ENCODE results near the gene LMNTD2.

The LMNTD2 gene

DNA sequence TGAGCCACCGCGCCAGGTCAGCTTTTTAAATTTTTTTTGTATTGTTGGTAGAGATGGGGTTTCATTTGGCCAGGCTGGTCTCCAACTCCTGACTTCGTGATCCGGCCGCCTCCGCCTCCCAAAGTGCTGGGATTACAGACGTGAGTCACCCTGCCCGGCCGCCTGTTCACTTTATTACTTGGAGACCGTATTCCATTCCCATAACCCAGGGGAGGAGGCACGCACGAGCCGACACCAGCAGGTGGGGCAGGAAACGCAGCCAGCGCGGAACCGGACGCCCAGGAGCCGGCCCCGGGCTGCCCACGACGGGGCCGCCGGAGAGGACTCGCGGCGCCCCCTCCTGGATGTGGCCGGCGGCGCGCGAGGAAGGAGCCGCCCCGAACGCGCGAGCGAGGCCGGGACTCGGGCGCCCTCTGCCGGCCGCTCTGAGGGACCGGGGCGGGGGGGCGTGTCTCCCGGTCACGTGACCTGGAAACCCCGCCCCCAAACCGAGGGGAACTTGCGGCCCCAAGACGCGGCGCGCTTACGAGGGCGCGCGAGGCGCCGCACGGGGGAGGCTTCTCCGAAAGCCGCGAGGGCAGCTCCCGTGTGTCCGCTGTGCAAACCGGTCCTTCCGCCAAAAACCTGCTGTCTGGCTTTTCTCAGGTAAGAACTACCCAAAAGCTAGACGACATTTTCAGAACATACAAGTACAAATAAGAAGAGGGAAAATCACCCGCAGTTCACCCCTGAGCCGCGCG is 41.9 kb downstream of the LMNTD2 start:
- TF ChIP-seq CEBPB (IDR thresholded peaks at IDR 0.05) (no peak), YY1 (IDR thresholded peaks at IDR 0.05; ENCODE audit: low read depth) (no peak; the same call in 1 of the 2 replicates), CREB1 (IDR thresholded peaks at IDR 0.05; ENCODE audit: low read depth) (no peak), FOXM1 (IDR thresholded peaks at IDR 0.05; ENCODE audit: borderline replicate concordance, low read depth) (0 out of 2 replicates have a peak, but pooled peaks have one; percentile 33), TCF12 (IDR thresholded peaks at IDR 0.05; ENCODE audit: low read depth) (peak; percentile 75), TEAD4 (IDR thresholded peaks at IDR 0.05) (peak; percentile 50), ZBTB7A (IDR thresholded peaks at IDR 0.05; ENCODE audit: low read depth) (no peak), RAD21 (IDR thresholded peaks at IDR 0.05; ENCODE audit: low read depth) (peak; percentile 74; the same call in 1 of the 2 replicates), EP300 (IDR thresholded peaks at IDR 0.05; ENCODE audit: borderline replicate concordance) (peak; percentile 40; the same call in 1 of the 2 replicates), TAF1 (IDR thresholded peaks at IDR 0.05; ENCODE audit: low read depth) (no peak), EGR1 (IDR thresholded peaks at IDR 0.05) (no peak; the same call in 1 of the 2 replicates), NFIC (IDR thresholded peaks at IDR 0.05) (peak; percentile 54; the same call in 1 of the 2 replicates)
- TF ChIP-seq, protein P1, sequence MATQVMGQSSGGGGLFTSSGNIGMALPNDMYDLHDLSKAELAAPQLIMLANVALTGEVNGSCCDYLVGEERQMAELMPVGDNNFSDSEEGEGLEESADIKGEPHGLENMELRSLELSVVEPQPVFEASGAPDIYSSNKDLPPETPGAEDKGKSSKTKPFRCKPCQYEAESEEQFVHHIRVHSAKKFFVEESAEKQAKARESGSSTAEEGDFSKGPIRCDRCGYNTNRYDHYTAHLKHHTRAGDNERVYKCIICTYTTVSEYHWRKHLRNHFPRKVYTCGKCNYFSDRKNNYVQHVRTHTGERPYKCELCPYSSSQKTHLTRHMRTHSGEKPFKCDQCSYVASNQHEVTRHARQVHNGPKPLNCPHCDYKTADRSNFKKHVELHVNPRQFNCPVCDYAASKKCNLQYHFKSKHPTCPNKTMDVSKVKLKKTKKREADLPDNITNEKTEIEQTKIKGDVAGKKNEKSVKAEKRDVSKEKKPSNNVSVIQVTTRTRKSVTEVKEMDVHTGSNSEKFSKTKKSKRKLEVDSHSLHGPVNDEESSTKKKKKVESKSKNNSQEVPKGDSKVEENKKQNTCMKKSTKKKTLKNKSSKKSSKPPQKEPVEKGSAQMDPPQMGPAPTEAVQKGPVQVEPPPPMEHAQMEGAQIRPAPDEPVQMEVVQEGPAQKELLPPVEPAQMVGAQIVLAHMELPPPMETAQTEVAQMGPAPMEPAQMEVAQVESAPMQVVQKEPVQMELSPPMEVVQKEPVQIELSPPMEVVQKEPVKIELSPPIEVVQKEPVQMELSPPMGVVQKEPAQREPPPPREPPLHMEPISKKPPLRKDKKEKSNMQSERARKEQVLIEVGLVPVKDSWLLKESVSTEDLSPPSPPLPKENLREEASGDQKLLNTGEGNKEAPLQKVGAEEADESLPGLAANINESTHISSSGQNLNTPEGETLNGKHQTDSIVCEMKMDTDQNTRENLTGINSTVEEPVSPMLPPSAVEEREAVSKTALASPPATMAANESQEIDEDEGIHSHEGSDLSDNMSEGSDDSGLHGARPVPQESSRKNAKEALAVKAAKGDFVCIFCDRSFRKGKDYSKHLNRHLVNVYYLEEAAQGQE (IDR thresholded peaks at IDR 0.05; ENCODE audit: low read depth) = no peak
- TF ChIP-seq, protein P2, sequence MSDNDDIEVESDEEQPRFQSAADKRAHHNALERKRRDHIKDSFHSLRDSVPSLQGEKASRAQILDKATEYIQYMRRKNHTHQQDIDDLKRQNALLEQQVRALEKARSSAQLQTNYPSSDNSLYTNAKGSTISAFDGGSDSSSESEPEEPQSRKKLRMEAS (IDR thresholded peaks at IDR 0.05) = peak; percentile 97
- TF ChIP-seq, protein P3, sequence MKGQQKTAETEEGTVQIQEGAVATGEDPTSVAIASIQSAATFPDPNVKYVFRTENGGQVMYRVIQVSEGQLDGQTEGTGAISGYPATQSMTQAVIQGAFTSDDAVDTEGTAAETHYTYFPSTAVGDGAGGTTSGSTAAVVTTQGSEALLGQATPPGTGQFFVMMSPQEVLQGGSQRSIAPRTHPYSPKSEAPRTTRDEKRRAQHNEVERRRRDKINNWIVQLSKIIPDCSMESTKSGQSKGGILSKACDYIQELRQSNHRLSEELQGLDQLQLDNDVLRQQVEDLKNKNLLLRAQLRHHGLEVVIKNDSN (IDR thresholded peaks at IDR 0.05) = peak; percentile 94

DNA sequence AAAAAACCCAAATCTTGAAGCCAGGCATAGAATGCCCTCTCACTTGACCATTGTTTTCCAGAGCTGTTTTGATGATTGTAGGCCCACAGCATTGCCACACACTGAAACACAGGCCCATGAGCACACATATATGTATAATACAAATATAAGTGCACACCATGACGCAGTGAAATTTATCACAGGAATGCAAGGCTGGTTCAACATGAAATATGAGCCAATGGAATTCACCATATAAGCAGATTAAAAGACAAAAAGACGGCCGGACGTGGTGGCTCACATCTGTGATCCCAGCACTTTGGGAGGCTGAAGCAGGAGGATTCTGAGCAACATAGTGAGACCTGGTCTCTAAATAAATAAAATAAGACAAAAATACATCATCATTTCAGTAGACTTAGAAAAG is 44.1 kb downstream of the LMNTD2 start:
- TF ChIP-seq CREB1 (IDR thresholded peaks at IDR 0.05; ENCODE audit: low read depth) (no peak), TAF1 (IDR thresholded peaks at IDR 0.05; ENCODE audit: low read depth) (no peak), NFIC (IDR thresholded peaks at IDR 0.05) (no peak), EP300 (IDR thresholded peaks at IDR 0.05; ENCODE audit: borderline replicate concordance) (no peak), ZBTB7A (IDR thresholded peaks at IDR 0.05; ENCODE audit: low read depth) (no peak), EGR1 (IDR thresholded peaks at IDR 0.05) (no peak)
- TF ChIP-seq, protein P3 (IDR thresholded peaks at IDR 0.05) = no peak

DNA sequence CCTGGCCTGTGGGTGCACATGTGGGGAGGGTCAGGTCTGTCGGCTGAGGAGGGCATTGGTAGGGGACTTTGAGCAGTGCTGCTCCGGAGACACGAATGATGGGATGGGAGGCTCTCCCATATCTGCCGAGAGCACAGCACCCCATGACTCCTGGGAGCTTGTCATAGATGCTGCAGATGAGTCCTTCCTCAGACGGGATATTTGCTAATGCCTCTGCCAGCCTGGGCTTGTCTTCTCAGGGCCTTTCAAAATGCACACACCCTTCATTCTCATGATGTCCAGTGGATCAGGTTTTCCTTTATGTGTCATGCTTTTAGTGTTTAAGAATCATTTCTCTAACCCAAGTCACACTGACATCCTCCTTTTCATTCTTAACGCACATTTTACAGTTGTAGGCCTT is 45.4 kb downstream of the LMNTD2 start:
- no peak for TF ChIP-seq YY1 (IDR thresholded peaks at IDR 0.05; ENCODE audit: low read depth)
- no peak for TF ChIP-seq EGR1 (IDR thresholded peaks at IDR 0.05)
- no peak for TF ChIP-seq NFIC (IDR thresholded peaks at IDR 0.05)
- TF ChIP-seq TAF1 (IDR thresholded peaks at IDR 0.05; ENCODE audit: low read depth) = no peak
- TF ChIP-seq CEBPB (IDR thresholded peaks at IDR 0.05) = no peak
- no peak for TF ChIP-seq TEAD4 (IDR thresholded peaks at IDR 0.05)
- TF ChIP-seq EP300 (IDR thresholded peaks at IDR 0.05; ENCODE audit: borderline replicate concordance) = no peak
- no peak for TF ChIP-seq CREB1 (IDR thresholded peaks at IDR 0.05; ENCODE audit: low read depth)
- no peak for TF ChIP-seq ZBTB7A (IDR thresholded peaks at IDR 0.05; ENCODE audit: low read depth)
- TF ChIP-seq, protein P3 (IDR thresholded peaks at IDR 0.05) = no peak
- TF ChIP-seq RAD21 (IDR thresholded peaks at IDR 0.05; ENCODE audit: low read depth) = no peak

DNA sequence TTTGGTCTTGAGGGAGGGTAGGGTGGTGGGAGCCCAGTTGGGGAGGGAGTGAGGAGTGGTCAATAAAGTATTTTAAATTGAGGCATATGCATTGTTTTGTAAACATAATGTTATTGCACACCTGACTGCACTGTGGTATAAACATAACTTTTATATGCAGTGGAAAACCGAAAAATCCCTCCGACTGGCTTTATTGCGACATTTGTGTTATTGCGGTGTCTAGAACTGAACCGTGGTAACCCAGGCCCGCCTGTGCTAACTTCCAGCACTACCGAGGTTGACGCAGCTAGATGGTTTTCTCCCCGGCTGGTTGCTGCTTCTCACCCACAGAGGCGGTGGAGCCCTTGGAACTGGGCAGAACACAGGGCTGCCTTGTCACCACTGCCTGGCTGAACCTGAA is 45.9 kb downstream of the LMNTD2 start:
- TF ChIP-seq, protein P3 (IDR thresholded peaks at IDR 0.05) = no peak

DNA sequence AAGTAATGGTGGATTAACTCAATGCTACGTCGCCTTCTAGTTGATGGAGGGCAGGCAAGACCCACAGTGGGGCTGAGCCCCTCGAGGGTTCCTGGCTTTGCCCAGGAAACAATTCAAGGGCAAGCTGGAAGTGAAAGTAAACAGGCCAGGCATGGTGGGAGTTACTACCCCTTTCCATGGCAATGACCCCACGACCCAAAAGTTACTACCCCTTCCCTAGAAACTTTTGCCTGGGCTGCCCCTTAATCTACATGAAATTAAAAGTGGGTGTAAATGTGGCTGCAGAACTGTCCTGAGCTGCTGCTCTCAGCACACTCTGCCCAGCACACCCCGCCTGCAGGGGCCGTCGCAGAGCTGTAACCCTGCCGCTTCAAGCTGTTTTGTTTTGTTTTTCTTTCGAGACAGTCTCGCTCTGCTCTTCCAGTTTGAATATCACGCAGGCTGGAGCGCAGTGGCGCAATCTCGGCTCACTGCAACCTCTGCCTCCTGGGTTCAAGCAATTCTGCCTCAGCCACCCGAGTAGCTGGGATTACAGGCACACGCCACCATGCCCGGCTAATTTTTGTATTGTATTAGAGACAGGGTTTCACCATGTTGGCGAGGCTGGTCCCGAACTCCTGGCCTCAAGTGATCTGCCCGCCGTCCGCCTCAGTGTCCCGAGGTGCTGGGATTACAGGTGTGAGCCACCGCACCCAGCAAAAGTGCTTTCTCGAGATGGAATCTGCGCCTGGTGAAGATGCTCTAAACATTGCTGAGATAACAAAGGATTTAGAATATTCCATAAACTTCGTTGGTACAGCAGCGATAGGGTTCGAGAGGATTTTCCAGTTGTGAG is 47.6 kb downstream of the LMNTD2 start:
- TF ChIP-seq ZBTB7A (IDR thresholded peaks at IDR 0.05; ENCODE audit: low read depth) (no peak), EGR1 (IDR thresholded peaks at IDR 0.05) (no peak)

DNA sequence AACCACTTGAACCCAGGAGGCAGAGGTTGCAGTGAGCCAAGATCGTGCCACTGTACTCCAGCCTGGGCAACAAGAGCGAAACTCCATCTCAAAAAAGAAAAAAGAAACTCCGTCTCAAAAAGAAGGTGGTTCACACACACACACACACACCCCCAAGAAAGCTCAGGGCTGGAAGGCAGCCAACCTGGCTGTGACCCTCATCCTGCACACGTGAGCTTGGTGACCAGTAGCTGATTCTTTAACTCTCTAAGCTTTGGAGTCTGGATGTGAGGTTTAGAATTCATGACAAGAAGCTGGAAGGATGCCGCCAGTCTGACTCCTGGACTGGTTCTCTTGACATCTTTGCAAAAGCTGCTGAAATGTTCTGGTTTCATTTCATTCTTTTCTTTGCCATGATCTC is 51.6 kb downstream of the LMNTD2 start:
- TF ChIP-seq, protein P2 (IDR thresholded peaks at IDR 0.05) = no peak
- TF ChIP-seq YY1 (IDR thresholded peaks at IDR 0.05; ENCODE audit: low read depth) (no peak), EP300 (IDR thresholded peaks at IDR 0.05; ENCODE audit: borderline replicate concordance) (no peak), TEAD4 (IDR thresholded peaks at IDR 0.05) (no peak), CEBPB (IDR thresholded peaks at IDR 0.05) (no peak), ZBTB7A (IDR thresholded peaks at IDR 0.05; ENCODE audit: low read depth) (no peak), CREB1 (IDR thresholded peaks at IDR 0.05; ENCODE audit: low read depth) (no peak), NFIC (IDR thresholded peaks at IDR 0.05) (no peak)
